NCI-H69 (cell line): ENCODE measurements around the gene DEFB131B.
"Not testable (repeated sequence)": the region's sequence is repeated elsewhere in the genome, so short reads cannot be mapped to it uniquely, and the experiment has no call there.

Experiments
- DNase-seq: peaks from one replicate; lab custom pipeline; 2025; lab: John Stamatoyannopoulos, UW

Gene DEFB131B

GRCh38 chr11:71878059-71878458 is at the start of gene DEFB131B:
Gene DEFB131B (plus strand): TSS chr11:71878453. CDS start chr11:71878453, 0 bp downstream.
- DNase-seq = not testable (repeated sequence)

- not testable (repeated sequence) for DNase-seq
These were observed 49.0 kb upstream of the DEFB131B start for GRCh38 chr11:71829247-71829646.

GRCh38 chr11:71829686-71830085 is 48.6 kb upstream of the DEFB131B start:
- not testable (repeated sequence) for DNase-seq

- not testable (repeated sequence) for DNase-seq
These were observed 45.4 kb upstream of the DEFB131B start, which contains the start of gene DEFB108B for GRCh38 chr11:71832811-71833210. Gene DEFB108B (plus strand): TSS chr11:71833200. CDS start chr11:71833200, 0 bp downstream.

GRCh38 chr11:71842720-71843119 is 35.5 kb upstream of the DEFB131B start:
- DNase-seq = not testable (repeated sequence)

- DNase-seq = not testable (repeated sequence)
These were observed 34.9 kb upstream of the DEFB131B start for GRCh38 chr11:71843355-71843754.

- no peak for DNase-seq
These were observed 34.4 kb upstream of the DEFB131B start for GRCh38 chr11:71843858-71844257.

- DNase-seq = not testable (repeated sequence)
These were observed 24.4 kb upstream of the DEFB131B start for GRCh38 chr11:71853895-71854294.

- DNase-seq = peak; percentile 60
These were observed 22.4 kb upstream of the DEFB131B start for GRCh38 chr11:71855880-71856279.

- DNase-seq = not testable (repeated sequence)
These were observed 17.4 kb upstream of the DEFB131B start for GRCh38 chr11:71860835-71861234.

GRCh38 chr11:71863978-71864627 is 14.2 kb upstream of the DEFB131B start:
- peak; percentile 82 for DNase-seq

GRCh38 chr11:71867209-71867608 is 11.0 kb upstream of the DEFB131B start:
- not testable (repeated sequence) for DNase-seq

- not testable (repeated sequence) for DNase-seq
These were observed 8.3 kb upstream of the DEFB131B start for GRCh38 chr11:71869931-71870330.

GRCh38 chr11:71870661-71871060 is 7.6 kb upstream of the DEFB131B start:
- not testable (repeated sequence) for DNase-seq

- DNase-seq = peak; percentile 73
These were observed 2.0 kb upstream of the DEFB131B start for GRCh38 chr11:71876262-71876661.

GRCh38 chr11:71885806-71886205 is 7.6 kb downstream of the DEFB131B start:
- DNase-seq = not testable (repeated sequence)

- DNase-seq = not testable (repeated sequence)
These were observed 10.2 kb downstream of the DEFB131B start for GRCh38 chr11:71888335-71889010.

- not testable (repeated sequence) for DNase-seq
These were observed 11.1 kb downstream of the DEFB131B start for GRCh38 chr11:71889181-71889872.

GRCh38 chr11:71895961-71896360 is 17.7 kb downstream of the DEFB131B start:
- no peak for DNase-seq

GRCh38 chr11:71901137-71901536 is 22.9 kb downstream of the DEFB131B start:
- DNase-seq = not testable (repeated sequence)

GRCh38 chr11:71908218-71908617 is 30.0 kb downstream of the DEFB131B start:
- DNase-seq = no peak

- not testable (repeated sequence) for DNase-seq
These were observed 32.5 kb downstream of the DEFB131B start for GRCh38 chr11:71910775-71911174.
